ENCODE measurements around the gene KRCC1.

KRCC1 gene

DNA sequence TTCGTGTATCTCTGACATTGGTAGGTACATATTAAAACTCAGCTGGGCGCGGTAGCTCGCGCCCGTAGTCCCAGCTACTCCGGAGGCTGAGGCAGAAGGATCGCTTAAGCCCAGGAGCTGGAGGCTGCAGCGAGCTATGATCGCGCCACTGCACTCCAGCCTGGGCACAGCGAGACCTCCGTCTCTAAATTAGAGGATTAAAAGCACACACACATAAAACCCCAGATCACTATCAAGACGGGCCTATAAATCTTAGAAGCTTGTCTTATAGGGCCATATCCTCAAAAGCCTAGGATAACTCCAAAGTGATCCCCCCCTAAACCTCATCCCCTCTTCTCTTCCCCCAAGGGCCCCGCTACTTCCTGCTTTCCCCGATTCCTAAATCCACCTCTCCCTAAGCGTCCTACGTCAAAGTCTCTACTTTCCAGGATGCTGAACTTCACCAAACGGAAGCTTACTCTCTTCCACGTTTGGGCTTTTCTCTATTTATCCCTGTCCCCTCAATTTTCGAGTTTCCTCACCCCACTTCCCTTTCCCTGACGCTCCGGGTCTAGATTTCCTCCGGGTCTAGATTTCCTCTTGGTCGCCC lies 707 bp downstream of the KRCC1 start:
- H3K79me1 ChIP-seq (ENCODE audit: low read length) = peaks cover 9% of the 10 kb centered on the region
- peak overlapping the region; percentile 98 for H3K14ac ChIP-seq (ENCODE audit: low read length)
- peaks cover 12 to 13% of the 10 kb centered on the region in 2 experiments for H3K4me1 ChIP-seq (ENCODE audit: control insufficient read depth in 1 of 2, insufficient read depth in 2 of 2, low read length in 2 of 2)
- H4K91ac ChIP-seq (ENCODE audit: low read depth, low read length) = peak overlapping the region; percentile 97
- peak overlapping the region; percentile 96 for H4K8ac ChIP-seq (ENCODE audit: low read depth, low read length)
- no peaks in the 10 kb centered on the region for H3K9me3 ChIP-seq (ENCODE audit: insufficient read depth, low read depth, low read length)
- peak; percentile 31 to 57 for DNase-seq
- H2BK120ac ChIP-seq (ENCODE audit: insufficient read depth, low read length, poor library complexity) = peak overlapping the region; percentile 89
- peak overlapping the region; percentile 98 for H3K4ac ChIP-seq (ENCODE audit: low read depth, low read length)
- peak overlapping the region; percentile 99 for H3K9ac ChIP-seq (ENCODE audit: low read length)
- H3K23ac ChIP-seq (ENCODE audit: low read length) = no peak overlapping the region
- H3K18ac ChIP-seq (ENCODE audit: low read length) = peak overlapping the region; percentile 99
- H2BK12ac ChIP-seq (ENCODE audit: low read length) = no peak overlapping the region
- H3K79me2 ChIP-seq (ENCODE audit: control insufficient read depth, insufficient read depth, low read length, poor library complexity) = peaks cover 11% of the 10 kb centered on the region
- H3K27ac ChIP-seq (ENCODE audit: low read depth, low read length) = peak overlapping the region; percentile 65
- H3K4me2 ChIP-seq (ENCODE audit: low read length) = peak overlapping the region; percentile 71
- no CpG with 5 or more reads among the region's 25 CpGs for WGBS (ENCODE audit: extremely low coverage, insufficient coverage, insufficient read length)
- peak overlapping the region; percentile 77 for H2AK5ac ChIP-seq (ENCODE audit: low read length)
- H3K36me3 ChIP-seq (ENCODE audit: control insufficient read depth in 1 of 2, insufficient read depth in 2 of 2, low read length in 2 of 2) = no peaks in the 10 kb centered on the region
- H2BK5ac ChIP-seq (ENCODE audit: low read depth, low read length, poor library complexity) = peak overlapping the region; percentile 67
- H4K12ac ChIP-seq (ENCODE audit: low read depth, low read length) = peak overlapping the region; percentile 92
- peak overlapping the region; percentile 85 for H3K4me3 ChIP-seq (ENCODE audit: low read depth, low read length)
- H3K27me3 ChIP-seq (ENCODE audit: insufficient read depth, low read length) = no peaks in the 10 kb centered on the region
- H2AFZ ChIP-seq (ENCODE audit: insufficient read depth, low read length, poor library complexity) = peak overlapping the region; percentile 77

DNA sequence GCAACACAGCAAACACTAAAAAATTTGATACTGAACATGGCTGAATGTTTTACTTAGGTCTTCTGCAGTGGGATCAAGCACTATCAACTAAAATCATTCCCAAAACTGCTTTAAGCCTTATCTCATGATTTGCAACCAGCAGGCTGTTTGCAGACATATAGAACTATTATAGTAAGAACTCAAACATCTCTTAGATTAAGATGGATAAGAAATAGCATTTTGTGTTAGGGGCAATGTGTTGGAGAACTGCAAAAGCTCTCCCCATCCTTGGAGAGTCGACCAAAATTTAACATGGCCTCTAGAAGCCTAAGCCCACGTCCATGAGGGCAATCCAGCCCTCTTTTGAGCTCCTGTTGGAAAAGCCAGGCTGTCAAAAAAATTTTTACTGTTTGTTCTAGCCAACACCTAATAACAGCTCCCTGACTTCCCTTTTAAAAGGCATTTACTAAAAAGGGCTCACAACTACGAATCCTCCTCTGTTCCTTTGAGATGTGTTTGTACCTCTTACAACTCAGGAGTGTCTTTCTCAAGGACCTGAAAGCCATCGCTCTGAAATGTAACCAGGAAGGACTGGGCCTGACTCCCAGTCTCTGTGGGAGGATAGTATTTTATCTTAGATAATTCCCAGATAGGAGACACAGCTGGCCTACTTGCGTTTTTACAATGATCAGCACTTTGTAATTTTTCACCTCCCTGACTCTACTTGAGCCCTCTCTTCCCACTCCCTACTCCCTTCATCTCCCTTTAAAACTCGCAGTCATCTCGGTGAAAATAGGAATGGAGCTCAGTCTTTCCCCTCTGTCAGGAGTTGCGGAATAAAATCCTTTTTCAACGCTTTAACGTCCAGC lies 1.4 kb downstream of the KRCC1 start:
- H4K91ac ChIP-seq (ENCODE audit: low read depth, low read length) = no peak overlapping the region
- H3K4me1 ChIP-seq (ENCODE audit: control insufficient read depth in 1 of 2, insufficient read depth in 2 of 2, low read length in 2 of 2) = peaks cover 12 to 13% of the 10 kb centered on the region in 2 experiments
- no peak overlapping the region for H2BK5ac ChIP-seq (ENCODE audit: low read depth, low read length, poor library complexity)
- H3K9me3 ChIP-seq (ENCODE audit: insufficient read depth, low read depth, low read length) = no peaks in the 10 kb centered on the region
- H3K27me3 ChIP-seq (ENCODE audit: insufficient read depth, low read length) = no peaks in the 10 kb centered on the region
- H3K9ac ChIP-seq (ENCODE audit: low read length) = peak overlapping the region; percentile 99
- H2AK5ac ChIP-seq (ENCODE audit: low read length) = no peak overlapping the region
- H3K4ac ChIP-seq (ENCODE audit: low read depth, low read length) = peak overlapping the region; percentile 98
- H3K27ac ChIP-seq (ENCODE audit: low read depth, low read length) = no peak overlapping the region
- peak overlapping the region; percentile 85 for H3K4me3 ChIP-seq (ENCODE audit: low read depth, low read length)
- no peak overlapping the region for H3K14ac ChIP-seq (ENCODE audit: low read length)
- no peak overlapping the region for H3K23ac ChIP-seq (ENCODE audit: low read length)
- no CpG with 5 or more reads among the region's 10 CpGs for WGBS (ENCODE audit: extremely low coverage, insufficient coverage, insufficient read length)
- H2BK120ac ChIP-seq (ENCODE audit: insufficient read depth, low read length, poor library complexity) = no peak overlapping the region
- H3K79me1 ChIP-seq (ENCODE audit: low read length) = peaks cover 9% of the 10 kb centered on the region
- H4K12ac ChIP-seq (ENCODE audit: low read depth, low read length) = no peak overlapping the region
- peak; percentile 10 to 58 for DNase-seq
- no peak overlapping the region for H3K18ac ChIP-seq (ENCODE audit: low read length)
- no peak overlapping the region for H2AFZ ChIP-seq (ENCODE audit: insufficient read depth, low read length, poor library complexity)
- H4K8ac ChIP-seq (ENCODE audit: low read depth, low read length) = no peak overlapping the region
- no peak overlapping the region for H2BK12ac ChIP-seq (ENCODE audit: low read length)
- H3K79me2 ChIP-seq (ENCODE audit: control insufficient read depth, insufficient read depth, low read length, poor library complexity) = peaks cover 11% of the 10 kb centered on the region
- peaks cover 0 to 2% of the 10 kb centered on the region in 2 experiments for H3K36me3 ChIP-seq (ENCODE audit: control insufficient read depth in 1 of 2, insufficient read depth in 2 of 2, low read length in 2 of 2)
- H3K4me2 ChIP-seq (ENCODE audit: low read length) = peak overlapping the region; percentile 71

DNA sequence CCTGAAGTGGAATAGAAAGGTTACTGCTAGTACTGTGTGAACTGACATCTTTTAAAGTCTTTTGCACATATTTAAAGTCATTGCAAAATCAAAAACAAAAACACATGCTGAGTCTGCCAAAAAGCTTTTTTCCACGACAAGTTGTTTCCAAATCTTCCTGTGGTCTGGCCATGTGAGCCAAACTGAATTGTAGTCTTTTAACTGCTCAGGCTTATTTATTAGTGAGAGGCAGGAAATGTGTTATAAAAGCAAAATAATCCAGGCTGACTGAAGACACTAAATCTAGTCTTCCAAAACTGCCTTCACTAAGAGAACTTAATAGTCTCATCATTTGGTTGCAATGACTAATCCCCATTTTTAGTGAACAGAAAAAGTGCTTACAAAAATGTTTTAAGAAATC lies 2.3 kb downstream of the KRCC1 start:
- H3K23ac ChIP-seq (ENCODE audit: low read length) = no peak overlapping the region
- H3K18ac ChIP-seq (ENCODE audit: low read length) = no peak overlapping the region
- H2BK5ac ChIP-seq (ENCODE audit: low read depth, low read length, poor library complexity) = no peak overlapping the region
- peaks cover 0 to 2% of the 10 kb centered on the region in 2 experiments for H3K36me3 ChIP-seq (ENCODE audit: control insufficient read depth in 1 of 2, insufficient read depth in 2 of 2, low read length in 2 of 2)
- H3K4me1 ChIP-seq (ENCODE audit: control insufficient read depth in 1 of 2, insufficient read depth in 2 of 2, low read length in 2 of 2) = peaks cover 12 to 13% of the 10 kb centered on the region in 2 experiments
- H2BK12ac ChIP-seq (ENCODE audit: low read length) = no peak overlapping the region
- no peak overlapping the region for H3K9ac ChIP-seq (ENCODE audit: low read length)
- H3K79me2 ChIP-seq (ENCODE audit: control insufficient read depth, insufficient read depth, low read length, poor library complexity) = peaks cover 11% of the 10 kb centered on the region
- H4K12ac ChIP-seq (ENCODE audit: low read depth, low read length) = no peak overlapping the region
- no peaks in the 10 kb centered on the region for H3K9me3 ChIP-seq (ENCODE audit: insufficient read depth, low read depth, low read length)
- H3K4me3 ChIP-seq (ENCODE audit: low read depth, low read length) = no peak overlapping the region
- no peak overlapping the region for H3K4me2 ChIP-seq (ENCODE audit: low read length)
- no peak overlapping the region for H3K14ac ChIP-seq (ENCODE audit: low read length)
- H2BK120ac ChIP-seq (ENCODE audit: insufficient read depth, low read length, poor library complexity) = no peak overlapping the region
- DNase-seq = no peak
- peaks cover 9% of the 10 kb centered on the region for H3K79me1 ChIP-seq (ENCODE audit: low read length)
- H2AK5ac ChIP-seq (ENCODE audit: low read length) = no peak overlapping the region
- no peak overlapping the region for H4K91ac ChIP-seq (ENCODE audit: low read depth, low read length)
- H3K27me3 ChIP-seq (ENCODE audit: insufficient read depth, low read length) = no peaks in the 10 kb centered on the region
- WGBS (ENCODE audit: extremely low coverage, insufficient coverage, insufficient read length) = no CpG with 5 or more reads among the region's 1 CpG
- H2AFZ ChIP-seq (ENCODE audit: insufficient read depth, low read length, poor library complexity) = no peak overlapping the region
- no peak overlapping the region for H3K27ac ChIP-seq (ENCODE audit: low read depth, low read length)
- H3K4ac ChIP-seq (ENCODE audit: low read depth, low read length) = no peak overlapping the region
- H4K8ac ChIP-seq (ENCODE audit: low read depth, low read length) = no peak overlapping the region

DNA sequence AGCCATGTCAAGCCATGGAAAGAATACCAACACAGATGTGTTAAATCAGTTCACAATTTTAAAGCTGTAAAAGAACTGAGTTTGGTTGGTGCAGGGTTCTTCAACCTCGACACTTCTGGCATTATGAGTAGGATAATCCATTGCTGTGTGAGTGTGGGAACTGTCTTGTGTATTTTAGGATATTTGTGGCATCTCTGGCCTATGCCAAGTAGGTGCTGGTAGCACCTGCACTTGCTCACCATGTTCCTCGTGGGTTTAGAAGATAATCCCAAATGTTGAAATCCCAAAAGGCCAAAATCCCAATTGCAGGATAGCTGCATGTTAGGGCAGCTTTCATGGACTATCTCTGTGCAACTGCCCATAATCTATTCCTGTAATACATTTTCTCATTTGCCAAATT lies 3.8 kb downstream of the KRCC1 start:
- Histone ChIP-seq H3K27ac (ENCODE audit: low read depth, low read length) (no peak overlapping the region), H4K12ac (ENCODE audit: low read depth, low read length) (no peak overlapping the region), H4K91ac (ENCODE audit: low read depth, low read length) (no peak overlapping the region), H3K9me3 (ENCODE audit: insufficient read depth, low read depth, low read length) (no peaks in the 10 kb centered on the region), H2BK12ac (ENCODE audit: low read length) (no peak overlapping the region), H3K79me2 (ENCODE audit: control insufficient read depth, insufficient read depth, low read length, poor library complexity) (peaks cover 11% of the 10 kb centered on the region), H3K36me3 (ENCODE audit: control insufficient read depth in 1 of 2, insufficient read depth in 2 of 2, low read length in 2 of 2) (peaks cover 0 to 2% of the 10 kb centered on the region in 2 experiments), H3K9ac (ENCODE audit: low read length) (no peak overlapping the region), H3K4me1 (ENCODE audit: control insufficient read depth in 1 of 2, insufficient read depth in 2 of 2, low read length in 2 of 2) (peaks cover 12 to 13% of the 10 kb centered on the region in 2 experiments), H3K14ac (ENCODE audit: low read length) (no peak overlapping the region), H2BK120ac (ENCODE audit: insufficient read depth, low read length, poor library complexity) (no peak overlapping the region), H3K4me2 (ENCODE audit: low read length) (no peak overlapping the region), H4K8ac (ENCODE audit: low read depth, low read length) (no peak overlapping the region), H3K4ac (ENCODE audit: low read depth, low read length) (no peak overlapping the region), H2AK5ac (ENCODE audit: low read length) (no peak overlapping the region), H3K23ac (ENCODE audit: low read length) (peak overlapping the region; percentile 7), H3K18ac (ENCODE audit: low read length) (no peak overlapping the region), H3K4me3 (ENCODE audit: low read depth, low read length) (no peak overlapping the region), H2AFZ (ENCODE audit: insufficient read depth, low read length, poor library complexity) (no peak overlapping the region), H3K79me1 (ENCODE audit: low read length) (peaks cover 9% of the 10 kb centered on the region), H2BK5ac (ENCODE audit: low read depth, low read length, poor library complexity) (no peak overlapping the region), H3K27me3 (ENCODE audit: insufficient read depth, low read length) (no peaks in the 10 kb centered on the region)
- DNase-seq = no peak
- WGBS (ENCODE audit: extremely low coverage, insufficient coverage, insufficient read length) = no CpG with 5 or more reads among the region's 2 CpGs

All from trophoblast cell (in vitro differentiated cells and primary cell).